ENCODE data around the gene NOC2L.

Gene NOC2L

GRCh38 chr1:907611-908451 lies 51.2 kb downstream of the NOC2L start:
- peaks cover 10% of the 10 kb centered on the region for H3K4me1 ChIP-seq (ENCODE audit: control insufficient read depth, insufficient read depth, low read length, poor library complexity, severe bottlenecking)
- H3K9me3 ChIP-seq (ENCODE audit: control insufficient read depth, low read length), result no peaks in the 10 kb centered on the region
- H3K27ac ChIP-seq (ENCODE audit: insufficient read depth, low read length, poor library complexity, severe bottlenecking), result no peak overlapping the region
- DNase-seq, result no peak
- no peaks in the 10 kb centered on the region for H3K36me3 ChIP-seq (ENCODE audit: control insufficient read depth, insufficient read depth, low read length)
- no peak overlapping the region for H3K4me3 ChIP-seq (ENCODE audit: insufficient read depth, low read depth, low read length, poor library complexity, severe bottlenecking)
- H3K27me3 ChIP-seq (replicated peaks; ENCODE audit: control insufficient read depth, insufficient read depth, low read length, poor library complexity, severe bottlenecking), result peaks cover 12% of the 10 kb centered on the region

- Histone ChIP-seq H3K27me3 (replicated peaks; ENCODE audit: control insufficient read depth, insufficient read depth, low read length, poor library complexity, severe bottlenecking) (peaks cover 16% of the 10 kb centered on the region), H3K36me3 (ENCODE audit: control insufficient read depth, insufficient read depth, low read length) (no peaks in the 10 kb centered on the region), H3K4me3 (ENCODE audit: insufficient read depth, low read depth, low read length, poor library complexity, severe bottlenecking) (no peak overlapping the region), H3K4me1 (ENCODE audit: control insufficient read depth, insufficient read depth, low read length, poor library complexity, severe bottlenecking) (peaks cover 10% of the 10 kb centered on the region), H3K27ac (ENCODE audit: insufficient read depth, low read length, poor library complexity, severe bottlenecking) (no peak overlapping the region), H3K9me3 (ENCODE audit: control insufficient read depth, low read length) (no peaks in the 10 kb centered on the region)
- no peak for DNase-seq
These were observed 52.2 kb downstream of the NOC2L start for GRCh38 chr1:906600-907420.

DNA sequence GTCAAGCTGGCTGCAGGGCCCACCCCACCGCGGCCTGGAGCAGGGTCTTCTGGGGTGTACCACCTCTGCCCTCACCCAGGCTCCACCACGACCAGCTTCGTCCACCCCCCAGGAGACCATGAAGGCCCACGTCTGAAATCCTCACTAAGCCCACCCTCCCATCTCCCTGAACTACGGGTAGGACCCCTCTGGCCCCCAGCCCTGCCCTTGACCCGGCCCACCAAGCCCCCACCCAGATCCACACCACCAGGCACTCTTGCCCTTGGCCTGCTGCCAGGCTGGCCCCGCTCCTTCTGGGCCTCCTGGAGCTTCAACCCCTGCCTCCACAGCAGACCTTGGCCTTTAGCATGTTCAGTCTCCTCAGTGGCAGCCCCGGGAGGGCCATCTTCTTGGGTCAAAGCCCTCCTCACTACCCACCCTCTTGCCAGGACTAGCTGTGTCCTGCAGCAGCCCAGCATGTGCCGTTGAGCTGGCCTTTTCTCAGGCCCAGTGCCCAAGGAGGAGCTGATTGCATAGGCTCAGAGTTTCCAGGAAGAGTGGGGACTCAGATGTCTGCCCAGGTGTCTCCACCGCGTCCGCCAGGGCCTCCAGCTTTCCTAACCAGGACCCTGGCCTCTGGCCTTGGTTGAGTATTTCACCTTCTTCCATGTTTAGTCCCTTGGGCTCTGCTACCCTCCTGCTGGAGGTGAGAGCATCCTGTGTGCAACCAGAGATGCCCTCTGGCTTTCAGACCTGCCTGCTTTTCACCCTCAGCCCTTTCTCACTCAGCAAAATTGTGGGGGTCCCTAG lies 53.1 kb downstream of the NOC2L start:
- Histone ChIP-seq H3K27ac (ENCODE audit: insufficient read depth, low read length, poor library complexity, severe bottlenecking) (no peak overlapping the region), H3K27me3 (replicated peaks; ENCODE audit: control insufficient read depth, insufficient read depth, low read length, poor library complexity, severe bottlenecking) (peaks cover 16% of the 10 kb centered on the region), H3K4me3 (ENCODE audit: insufficient read depth, low read depth, low read length, poor library complexity, severe bottlenecking) (no peak overlapping the region), H3K9me3 (ENCODE audit: control insufficient read depth, low read length) (no peaks in the 10 kb centered on the region), H3K4me1 (ENCODE audit: control insufficient read depth, insufficient read depth, low read length, poor library complexity, severe bottlenecking) (peaks cover 10% of the 10 kb centered on the region), H3K36me3 (ENCODE audit: control insufficient read depth, insufficient read depth, low read length) (no peaks in the 10 kb centered on the region)
- no peak for DNase-seq

DNA sequence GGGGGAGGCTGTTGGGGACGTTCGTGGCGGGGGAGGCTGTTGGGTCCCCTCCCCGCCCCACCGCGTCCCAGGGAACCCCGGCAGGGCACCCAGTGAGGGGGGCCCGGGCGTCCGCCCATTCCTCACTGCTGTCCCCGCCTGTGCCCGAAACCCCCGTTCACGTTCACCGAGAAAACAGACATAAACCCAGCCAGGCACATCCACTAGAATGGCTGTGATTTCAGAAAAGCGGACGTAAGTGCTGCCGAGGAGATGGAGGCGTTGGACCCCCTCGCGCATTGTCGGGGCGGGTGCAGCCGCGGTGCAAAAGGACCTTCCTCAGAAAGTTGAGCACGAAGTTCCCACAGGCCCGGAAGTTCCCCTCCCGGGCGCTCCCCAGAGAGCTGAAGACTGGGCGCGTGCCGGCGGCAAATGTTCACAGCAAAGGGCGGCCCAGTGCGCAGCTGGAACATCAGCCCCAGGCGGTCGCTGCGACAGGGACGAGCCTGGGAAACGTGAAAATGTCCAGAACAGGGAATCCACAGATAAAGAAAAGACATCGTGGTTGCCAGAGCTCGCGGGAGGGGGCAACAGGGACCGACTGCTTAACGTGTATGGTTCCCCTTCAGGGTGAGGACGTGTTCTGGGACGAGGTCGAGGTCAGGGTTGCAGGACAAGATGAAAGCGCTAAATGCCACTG lies 53.8 kb downstream of the NOC2L start:
- no peak for DNase-seq
- H3K27ac ChIP-seq (ENCODE audit: insufficient read depth, low read length, poor library complexity, severe bottlenecking), result no peak overlapping the region

DNA sequence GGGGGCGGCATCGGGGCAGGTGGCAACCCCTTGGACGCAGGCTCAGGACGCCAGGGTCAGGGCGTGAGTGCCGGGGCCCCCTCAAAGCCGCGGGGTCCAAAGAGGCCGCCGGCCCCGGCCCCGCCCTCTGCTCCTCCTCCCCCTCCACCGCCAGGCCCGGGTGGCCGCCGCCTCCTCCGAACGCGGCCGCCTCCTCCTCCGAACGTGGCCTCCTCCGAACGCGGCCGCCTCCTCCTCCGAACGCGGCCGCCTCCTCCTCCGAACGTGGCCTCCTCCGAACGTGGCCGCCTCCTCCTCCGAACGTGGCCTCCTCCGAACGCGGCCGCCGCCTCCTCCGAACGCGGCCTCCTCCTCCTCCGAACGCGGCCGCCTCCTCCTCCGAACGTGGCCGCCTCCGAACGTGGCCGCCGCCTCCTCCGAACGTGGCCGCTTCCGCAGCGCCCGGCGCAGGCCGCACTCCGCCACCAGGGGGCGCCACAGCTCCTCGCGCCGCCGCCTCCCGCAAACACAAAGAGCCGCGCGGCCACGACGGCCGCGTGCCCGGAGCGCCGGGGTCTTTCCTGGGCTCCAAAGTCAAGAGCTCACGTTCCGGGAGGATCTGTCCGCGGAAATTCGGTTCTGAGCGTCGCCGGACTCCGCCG lies 54.6 kb downstream of the NOC2L start:
- H3K36me3 ChIP-seq (ENCODE audit: control insufficient read depth, insufficient read depth, low read length), result no peaks in the 10 kb centered on the region
- no peaks in the 10 kb centered on the region for H3K9me3 ChIP-seq (ENCODE audit: control insufficient read depth, low read length)
- peak; percentile 62 to 70 (median 69) for DNase-seq
- peaks cover 20% of the 10 kb centered on the region for H3K27me3 ChIP-seq (replicated peaks; ENCODE audit: control insufficient read depth, insufficient read depth, low read length, poor library complexity, severe bottlenecking)
- peak overlapping the region; percentile 20 for H3K4me3 ChIP-seq (ENCODE audit: insufficient read depth, low read depth, low read length, poor library complexity, severe bottlenecking)
- peaks cover 10% of the 10 kb centered on the region for H3K4me1 ChIP-seq (ENCODE audit: control insufficient read depth, insufficient read depth, low read length, poor library complexity, severe bottlenecking)
- H3K27ac ChIP-seq (ENCODE audit: insufficient read depth, low read length, poor library complexity, severe bottlenecking), result no peak overlapping the region

More for the DNA sequence above, 53.8 kb downstream of the NOC2L start:
- peak overlapping the region; percentile 20 for H3K4me3 ChIP-seq (ENCODE audit: insufficient read depth, low read depth, low read length, poor library complexity, severe bottlenecking)
- H3K9me3 ChIP-seq (ENCODE audit: control insufficient read depth, low read length), result no peaks in the 10 kb centered on the region
- peaks cover 19% of the 10 kb centered on the region for H3K27me3 ChIP-seq (replicated peaks; ENCODE audit: control insufficient read depth, insufficient read depth, low read length, poor library complexity, severe bottlenecking)
- no peaks in the 10 kb centered on the region for H3K36me3 ChIP-seq (ENCODE audit: control insufficient read depth, insufficient read depth, low read length)
- H3K4me1 ChIP-seq (ENCODE audit: control insufficient read depth, insufficient read depth, low read length, poor library complexity, severe bottlenecking), result peaks cover 10% of the 10 kb centered on the region

DNA sequence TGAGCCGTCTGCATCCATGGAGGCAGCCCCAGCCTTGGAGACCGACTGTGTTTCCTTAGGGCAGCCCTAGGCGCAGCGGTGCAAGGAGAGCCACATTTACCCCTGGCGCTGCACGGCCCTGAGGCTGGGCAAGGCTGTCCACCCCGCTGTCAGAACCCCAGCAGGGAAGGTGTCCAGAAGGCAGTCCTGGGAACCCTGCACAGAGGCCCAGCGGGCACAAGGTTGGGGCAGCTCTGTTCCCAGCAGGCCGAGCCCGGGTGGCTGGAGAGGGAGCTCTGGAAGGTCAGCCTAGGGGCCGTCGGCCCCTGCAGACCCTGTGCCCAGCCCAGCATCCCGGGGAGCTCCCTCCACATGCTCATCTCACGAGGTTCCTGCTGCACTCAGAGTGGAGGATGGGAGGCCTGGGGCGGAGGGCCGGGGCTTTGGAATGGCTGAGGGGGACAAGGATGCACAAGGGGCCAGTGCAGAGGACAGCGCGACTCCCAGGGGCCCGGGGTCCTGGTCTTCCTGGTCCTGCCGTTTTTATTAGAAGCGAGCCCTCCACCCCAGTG lies 55.3 kb downstream of the NOC2L start:
- Histone ChIP-seq H3K27me3 (replicated peaks; ENCODE audit: control insufficient read depth, insufficient read depth, low read length, poor library complexity, severe bottlenecking) (peaks cover 20% of the 10 kb centered on the region), H3K27ac (ENCODE audit: insufficient read depth, low read length, poor library complexity, severe bottlenecking) (no peak overlapping the region), H3K9me3 (ENCODE audit: control insufficient read depth, low read length) (no peaks in the 10 kb centered on the region), H3K36me3 (ENCODE audit: control insufficient read depth, insufficient read depth, low read length) (no peaks in the 10 kb centered on the region), H3K4me3 (ENCODE audit: insufficient read depth, low read depth, low read length, poor library complexity, severe bottlenecking) (no peak overlapping the region), H3K4me1 (ENCODE audit: control insufficient read depth, insufficient read depth, low read length, poor library complexity, severe bottlenecking) (peaks cover 10% of the 10 kb centered on the region)
- no peak for DNase-seq

DNA sequence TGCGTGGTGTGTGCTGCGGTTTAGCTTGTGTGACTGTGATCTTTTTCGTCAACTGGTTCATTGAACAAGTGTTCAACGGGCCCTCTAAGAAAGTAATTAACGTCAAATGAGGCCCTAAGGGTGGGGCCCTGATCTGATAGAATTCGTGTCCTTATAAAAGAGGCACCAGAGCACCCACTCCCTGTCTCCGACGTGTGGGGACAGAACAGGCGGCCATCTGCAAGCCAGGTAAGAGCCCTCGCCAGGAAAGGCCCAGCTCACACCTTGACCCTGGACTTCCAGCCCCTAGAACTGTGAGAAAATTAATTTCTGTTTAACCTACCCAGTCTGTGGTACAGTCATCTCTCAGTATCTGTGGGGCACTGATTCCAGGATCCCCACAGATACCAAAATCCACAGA lies 55.8 kb downstream of the NOC2L start:
- no peak for DNase-seq
- H3K36me3 ChIP-seq (ENCODE audit: control insufficient read depth, insufficient read depth, low read length), result no peaks in the 10 kb centered on the region
- no peak overlapping the region for H3K4me3 ChIP-seq (ENCODE audit: insufficient read depth, low read depth, low read length, poor library complexity, severe bottlenecking)
- H3K27ac ChIP-seq (ENCODE audit: insufficient read depth, low read length, poor library complexity, severe bottlenecking), result no peak overlapping the region
- peaks cover 15% of the 10 kb centered on the region for H3K4me1 ChIP-seq (ENCODE audit: control insufficient read depth, insufficient read depth, low read length, poor library complexity, severe bottlenecking)
- no peaks in the 10 kb centered on the region for H3K9me3 ChIP-seq (ENCODE audit: control insufficient read depth, low read length)
- peaks cover 20% of the 10 kb centered on the region for H3K27me3 ChIP-seq (replicated peaks; ENCODE audit: control insufficient read depth, insufficient read depth, low read length, poor library complexity, severe bottlenecking)

DNA sequence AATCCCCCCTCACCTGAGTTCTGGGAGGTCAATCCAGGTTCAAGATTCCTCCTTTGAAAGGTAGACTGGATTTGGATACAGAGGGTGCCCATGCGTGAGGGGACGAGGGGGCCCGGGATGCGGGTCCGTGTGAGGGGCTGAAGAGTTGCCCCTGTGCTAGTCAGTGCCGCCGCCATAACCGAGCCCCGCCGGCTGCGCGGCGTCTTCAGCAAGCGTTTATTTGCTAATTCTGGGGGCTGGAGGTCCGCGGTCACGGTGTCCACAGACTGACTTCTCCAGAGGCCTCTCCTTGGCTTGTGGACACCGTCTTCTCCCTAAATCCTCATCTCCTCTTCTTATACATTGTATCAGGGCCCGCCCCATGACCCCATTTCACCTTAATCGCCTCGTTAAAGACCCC lies 56.3 kb downstream of the NOC2L start:
- Histone ChIP-seq H3K27ac (ENCODE audit: insufficient read depth, low read length, poor library complexity, severe bottlenecking) (no peak overlapping the region), H3K36me3 (ENCODE audit: control insufficient read depth, insufficient read depth, low read length) (no peaks in the 10 kb centered on the region), H3K4me3 (ENCODE audit: insufficient read depth, low read depth, low read length, poor library complexity, severe bottlenecking) (no peak overlapping the region), H3K4me1 (ENCODE audit: control insufficient read depth, insufficient read depth, low read length, poor library complexity, severe bottlenecking) (peaks cover 15% of the 10 kb centered on the region), H3K27me3 (replicated peaks; ENCODE audit: control insufficient read depth, insufficient read depth, low read length, poor library complexity, severe bottlenecking) (peaks cover 20% of the 10 kb centered on the region), H3K9me3 (ENCODE audit: control insufficient read depth, low read length) (no peaks in the 10 kb centered on the region)
- DNase-seq, result no peak

Measured in effector memory CD4-positive, alpha-beta T cell (primary cell).